Central memory CD4-positive, alpha-beta T cell (primary cell): ENCODE data around the gene PNMA8C.
A peak's percentile ranks its signal among the peaks of the same experiment; 100 is the strongest.

ENCODE experiments used
- DNase-seq: peaks from one replicate; pipeline ENCODE4 v3.0.0; 2022
- total RNA-seq, 3 experiments: gene quantifications; one replicate each; lab custom pipeline; 2026; lab: John Stamatoyannopoulos, UW

Gene PNMA8C
- 0 to 0.19 (median 0) reads per million in 3 experiments for total RNA-seq

DNA sequence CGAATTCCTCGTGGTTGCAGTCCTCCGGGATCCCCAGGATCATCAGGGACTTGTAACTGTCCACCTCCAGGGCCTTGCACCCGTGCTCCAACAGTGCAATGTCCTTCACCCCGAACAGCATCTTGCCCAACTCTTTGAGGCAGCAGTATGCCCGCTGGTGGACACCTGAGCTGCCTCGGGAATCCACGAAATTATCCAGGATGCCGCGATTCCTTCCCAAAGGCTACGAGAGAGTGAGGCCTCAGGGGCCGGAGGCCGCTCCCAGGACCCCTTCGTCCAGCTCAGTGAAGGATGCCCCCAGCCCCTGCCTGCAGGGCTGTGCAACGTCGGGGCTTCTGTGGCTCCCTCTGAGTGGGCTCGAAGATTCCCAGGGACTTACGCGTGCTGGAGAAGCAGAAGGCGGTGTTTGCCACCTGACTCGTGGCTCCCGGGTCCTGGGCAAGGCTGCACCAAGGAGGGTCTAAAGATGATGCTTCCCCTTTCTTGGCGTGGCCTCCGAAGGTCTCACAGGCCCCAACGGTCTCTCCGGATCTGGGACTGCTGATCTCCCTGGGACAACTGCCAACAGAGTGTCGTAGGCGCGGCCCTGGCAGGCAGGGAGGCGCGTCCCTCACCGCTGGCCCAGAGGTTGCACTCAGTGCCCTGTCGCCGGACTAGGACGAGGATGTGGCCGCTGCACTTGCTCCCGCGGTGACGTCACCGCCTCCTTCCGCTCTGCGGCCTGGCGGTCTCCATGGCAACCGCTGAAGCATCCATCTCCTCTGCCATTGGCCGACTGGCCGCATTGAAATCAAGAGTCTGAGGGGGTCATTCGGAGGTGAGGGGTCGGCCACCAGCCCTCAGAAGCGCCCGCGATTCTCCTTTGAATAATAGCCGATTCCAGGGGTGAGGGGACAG lies at the start of gene PNMA8C:
Gene PNMA8C, minus strand, starts transcription at position 698 of the 897 bp plus-strand sequence. Its CDS starts 577 bp downstream, at position 121.
- DNase-seq: peak; percentile 19

DNA sequence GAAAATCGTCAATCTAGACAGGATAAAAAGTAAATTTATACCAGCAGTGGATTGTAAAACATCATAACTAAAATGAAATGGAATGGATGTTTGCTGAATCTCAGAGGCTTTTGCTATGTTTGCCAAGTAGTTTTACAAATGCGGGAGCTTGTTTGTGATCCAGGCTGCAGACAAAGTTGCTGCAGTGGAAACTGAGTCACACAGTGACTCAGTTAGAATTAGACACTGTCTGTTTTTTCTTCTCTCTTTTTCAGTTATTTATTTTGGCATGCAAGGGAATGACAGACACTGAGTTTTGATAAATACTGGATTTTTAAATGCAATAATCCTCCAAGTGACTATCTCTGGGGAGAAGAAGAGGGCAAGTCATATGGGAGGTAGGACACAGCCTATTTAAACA lies 47.2 kb upstream of the PNMA8C start:
- no peak for DNase-seq

DNA sequence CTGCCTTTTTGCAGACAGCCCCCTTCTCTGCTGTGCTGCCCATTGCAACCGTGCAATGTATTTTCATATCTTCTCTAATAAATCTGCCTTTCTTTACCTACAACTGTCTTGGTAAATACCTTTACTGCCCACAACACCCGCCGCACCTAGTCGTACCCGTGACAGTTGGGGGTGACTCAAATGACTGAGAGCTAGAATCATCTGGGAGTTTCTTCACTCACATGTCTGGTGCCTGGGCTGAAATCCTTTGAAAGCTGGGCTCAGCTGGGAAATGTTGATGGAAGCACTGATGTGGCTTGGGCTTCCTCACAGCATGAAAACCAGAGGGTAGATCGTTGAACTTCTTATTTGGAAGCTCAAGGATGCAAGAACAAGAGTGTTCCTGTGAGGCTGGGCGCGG lies 45.5 kb upstream of the PNMA8C start:
- DNase-seq: no peak

DNA sequence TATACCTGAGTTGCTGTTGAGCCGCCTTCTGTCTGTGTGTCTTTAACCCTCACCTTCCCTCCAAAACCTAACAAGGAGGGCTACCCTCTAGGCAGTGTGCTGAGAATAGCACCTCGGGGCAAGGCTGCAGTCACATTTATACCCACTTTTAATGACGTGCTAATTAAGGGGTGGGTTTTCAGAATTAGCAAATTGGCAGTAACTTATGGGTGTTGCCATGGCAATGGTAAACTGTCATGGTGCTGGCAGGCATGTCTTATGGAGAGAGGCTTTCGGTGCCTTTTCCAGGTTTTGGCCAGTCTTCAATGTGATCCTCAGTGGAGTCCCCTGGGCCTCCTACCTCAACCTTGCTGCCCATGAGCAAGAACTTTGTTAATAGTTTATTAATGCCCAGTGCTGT lies 43.9 kb upstream of the PNMA8C start:
- DNase-seq: no peak

DNA sequence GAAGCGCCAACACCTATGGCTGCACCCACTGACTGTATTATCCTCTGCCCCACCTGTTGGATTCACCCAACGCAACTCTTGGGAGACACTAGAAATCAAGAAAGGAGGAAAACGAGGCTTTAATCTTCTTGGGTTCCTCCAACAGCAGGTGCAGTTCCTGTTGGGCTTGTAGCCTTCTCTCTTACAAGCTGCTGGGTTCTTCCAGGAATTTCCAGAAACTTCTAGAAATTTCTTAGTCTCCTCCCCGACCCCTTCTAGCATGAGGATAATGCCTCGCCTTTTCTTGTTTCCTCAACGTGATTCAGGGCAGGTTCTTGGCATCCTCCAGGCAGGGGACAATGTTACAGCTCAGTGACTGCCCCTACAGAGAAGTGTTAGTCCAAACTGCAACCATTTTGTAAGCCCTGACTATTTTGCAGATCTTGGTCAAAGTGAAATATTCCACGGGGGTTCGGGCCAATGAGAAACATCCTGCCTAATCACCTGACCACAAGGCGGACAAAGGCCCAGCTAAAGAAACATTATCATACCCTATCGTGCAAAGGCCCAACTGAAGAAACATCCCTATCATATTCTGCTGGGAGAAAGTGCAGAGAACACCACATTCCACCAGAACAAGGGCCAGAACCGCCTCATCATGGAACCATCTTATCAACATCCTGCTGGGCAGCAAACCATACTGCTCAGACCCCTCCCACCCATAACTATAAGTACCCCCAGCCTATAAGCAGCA lies 43.2 kb upstream of the PNMA8C start:
- DNase-seq: no peak

DNA sequence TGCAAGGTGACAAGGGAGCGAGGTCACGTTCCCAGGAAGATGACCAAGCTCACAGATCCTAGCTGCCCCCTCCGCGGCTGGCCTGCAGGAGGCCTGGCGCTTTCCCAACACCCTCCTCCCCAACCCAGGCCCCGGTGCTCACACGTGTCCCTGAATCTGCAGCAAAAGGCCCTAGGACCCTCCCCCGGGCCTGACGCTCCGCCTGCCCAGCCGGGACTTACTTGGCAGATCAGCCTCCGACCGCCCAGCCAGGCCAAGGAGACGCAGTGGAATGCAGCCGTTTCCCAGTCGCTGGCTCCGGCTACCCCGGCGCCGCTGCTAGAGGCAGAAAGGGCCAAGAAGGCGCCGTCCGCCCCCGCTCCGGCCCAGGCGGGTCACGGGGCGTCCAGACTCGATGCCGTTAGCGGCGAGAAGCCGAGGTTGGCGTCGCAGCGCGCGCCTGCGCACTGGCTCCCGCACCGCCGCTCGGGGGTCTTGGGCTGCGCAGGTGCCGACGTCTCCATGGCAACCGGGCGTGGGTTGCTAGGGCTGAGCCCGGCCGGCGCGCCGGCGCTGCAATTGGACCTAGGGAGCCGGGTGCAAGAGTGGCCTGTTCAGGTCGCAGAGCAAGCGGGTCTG lies 42.5 kb upstream of the PNMA8C start, which contains the start of gene PNMA8A:
Gene PNMA8A, minus strand, starts transcription at position 448 of the 618 bp plus-strand sequence. CDS start 528 bp downstream, outside the sequence.
- DNase-seq: no peak

DNA sequence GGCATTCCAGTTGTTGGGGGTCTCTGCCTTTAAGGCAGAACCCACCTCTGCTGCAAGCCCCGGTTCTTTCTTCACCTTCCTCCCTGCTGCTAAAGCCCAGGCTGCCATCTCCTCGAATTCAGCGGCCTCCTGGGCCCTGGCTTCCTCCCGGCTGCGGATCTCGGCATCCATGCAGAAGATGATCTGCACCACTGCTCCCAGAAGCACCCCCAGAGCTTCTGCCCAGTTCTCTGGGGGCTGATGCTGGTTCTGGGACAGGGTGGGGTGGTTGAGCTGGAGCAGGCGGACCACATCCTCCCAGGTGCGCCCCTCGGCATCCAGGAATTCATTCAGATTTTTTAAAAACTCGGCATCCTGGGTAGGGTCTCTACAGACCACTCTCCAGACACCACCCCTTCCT lies 41.6 kb upstream of the PNMA8C start:
- no peak for DNase-seq

DNA sequence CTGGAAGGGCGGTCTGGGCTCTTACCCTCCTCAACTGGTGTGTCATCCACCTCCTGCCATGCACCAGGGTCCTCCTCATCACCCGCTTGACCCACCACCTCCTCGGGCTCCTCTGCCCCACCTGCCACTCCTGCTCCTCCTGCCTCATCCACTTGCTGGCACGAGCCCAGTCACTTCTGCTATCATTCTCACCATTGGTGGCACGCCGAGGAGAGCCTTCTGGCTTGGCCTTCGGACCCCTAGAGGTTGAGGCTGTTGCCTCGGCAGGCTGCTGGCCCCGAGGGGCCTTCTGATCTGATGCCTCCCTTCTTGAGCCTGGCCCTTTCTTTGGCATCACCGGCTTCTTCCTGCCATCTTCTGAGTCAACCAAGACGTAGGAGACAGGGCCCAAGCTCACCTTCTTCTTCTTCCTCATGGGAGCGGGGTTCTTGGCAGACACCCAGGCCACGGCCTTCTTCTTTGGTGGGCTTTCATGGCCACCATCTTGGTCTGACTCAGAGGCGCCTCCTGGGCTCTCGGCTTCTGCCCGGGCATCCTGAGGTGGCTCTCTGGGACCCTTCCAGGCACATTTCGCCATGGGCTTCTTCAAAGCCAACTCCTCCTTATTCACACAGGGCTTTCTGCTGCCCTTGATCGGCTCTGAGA lies 40.9 kb upstream of the PNMA8C start:
- no peak for DNase-seq

DNA sequence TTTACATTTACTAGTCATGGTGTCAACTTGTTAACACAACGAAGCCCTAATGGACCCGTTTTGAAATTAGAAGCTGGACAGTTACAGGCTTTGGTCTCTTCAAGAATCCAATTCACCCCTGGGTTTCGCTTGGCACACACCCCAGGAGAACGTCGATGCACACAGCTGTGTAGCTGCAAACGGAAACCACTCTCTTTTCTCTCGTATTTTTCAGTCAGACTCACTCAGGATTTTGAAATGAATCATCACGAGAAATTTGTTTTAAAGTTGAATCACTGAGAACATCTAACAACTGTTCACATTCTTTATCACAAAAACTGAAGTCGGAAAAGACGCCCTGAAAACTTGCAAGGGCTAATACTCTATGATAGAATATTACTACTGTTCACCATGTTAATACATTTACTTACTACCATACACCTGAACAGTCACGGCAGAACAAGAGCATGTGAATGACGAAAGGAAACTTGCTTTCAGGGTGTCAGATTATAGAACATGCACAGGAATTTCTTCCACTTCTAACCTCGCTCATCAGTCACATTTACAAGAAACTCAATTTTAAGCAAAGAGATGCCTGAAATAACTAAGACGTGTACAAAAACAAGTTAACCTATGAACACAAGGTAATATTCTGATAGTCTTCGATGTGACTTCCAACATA lies 37.9 kb upstream of the PNMA8C start:
- no peak for DNase-seq

DNA sequence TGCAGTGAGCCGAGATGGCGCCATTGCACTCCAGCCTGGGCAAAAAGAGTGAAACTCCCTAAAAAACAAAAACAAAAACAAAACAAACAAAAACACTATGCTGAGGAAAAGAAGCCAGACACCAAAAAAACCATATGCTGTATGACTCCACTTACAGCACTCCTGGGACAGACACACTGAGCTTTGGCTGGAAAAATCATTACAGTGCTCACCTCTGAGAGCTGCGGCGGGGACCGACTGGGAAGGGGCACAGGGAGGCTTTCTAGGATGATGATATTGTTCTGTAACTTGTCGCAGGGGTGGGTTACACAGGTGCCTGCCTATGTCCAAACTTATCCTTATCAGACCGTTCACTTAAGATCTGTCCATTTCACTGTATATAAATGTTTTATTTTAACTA lies 34.8 kb upstream of the PNMA8C start:
- DNase-seq: no peak

DNA sequence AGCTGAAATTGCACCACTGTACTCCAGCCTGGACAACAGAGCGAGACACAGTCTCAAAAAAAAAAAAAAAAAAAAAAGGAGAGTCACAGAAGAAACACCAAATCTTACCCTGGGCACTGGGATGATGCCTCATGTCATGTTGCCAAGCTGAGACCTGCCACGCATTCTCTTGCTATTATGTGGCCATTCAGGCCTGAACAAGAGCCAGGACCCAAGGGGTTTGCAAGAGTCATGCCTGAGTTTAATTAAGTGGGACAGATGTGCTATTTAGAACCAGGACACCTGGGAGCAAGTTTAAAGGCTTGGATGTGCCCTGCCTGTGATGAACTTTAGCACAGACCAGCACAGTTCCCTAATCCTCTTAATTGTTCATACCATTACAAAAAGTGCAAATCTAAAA lies 32.8 kb upstream of the PNMA8C start:
- DNase-seq: no peak

DNA sequence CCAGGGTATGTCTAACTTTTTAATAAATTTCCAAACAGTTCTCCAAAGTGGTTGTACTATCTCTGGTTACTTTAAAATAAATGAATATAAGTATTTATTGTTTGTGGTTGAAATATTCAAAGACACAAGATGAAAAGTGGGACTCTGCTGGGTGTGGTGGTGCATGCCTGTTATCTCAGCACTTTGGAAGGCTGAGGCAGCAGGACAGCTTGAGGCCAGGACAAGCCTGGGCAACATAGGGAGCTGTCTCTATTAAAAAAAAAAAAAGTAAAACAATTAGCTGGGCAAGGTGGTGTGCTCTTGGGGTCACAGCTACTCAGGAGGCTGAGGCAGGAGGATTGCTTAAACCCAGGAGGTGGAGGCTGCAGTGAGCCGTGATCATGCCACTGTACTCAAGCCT lies 32.2 kb upstream of the PNMA8C start:
- no peak for DNase-seq

DNA sequence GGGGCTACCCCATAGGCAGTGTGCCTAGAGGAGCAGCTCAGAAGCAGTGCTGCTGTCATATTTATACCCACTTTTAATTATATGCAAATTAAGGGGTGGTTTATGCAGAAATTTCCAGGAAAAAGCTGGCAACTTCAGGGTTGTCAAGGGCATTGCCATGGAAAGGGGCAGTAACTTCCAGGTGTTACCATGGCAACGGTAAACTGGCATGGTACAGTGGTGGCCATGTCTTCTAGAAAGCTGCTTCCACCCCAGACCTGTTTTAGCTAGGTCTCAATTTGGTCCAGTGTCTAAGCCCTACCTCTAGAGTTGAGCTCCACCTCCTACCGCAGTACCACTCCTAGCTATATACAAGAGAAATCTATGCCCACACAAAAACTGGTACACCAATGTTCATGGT lies 31.3 kb upstream of the PNMA8C start:
- DNase-seq: no peak

DNA sequence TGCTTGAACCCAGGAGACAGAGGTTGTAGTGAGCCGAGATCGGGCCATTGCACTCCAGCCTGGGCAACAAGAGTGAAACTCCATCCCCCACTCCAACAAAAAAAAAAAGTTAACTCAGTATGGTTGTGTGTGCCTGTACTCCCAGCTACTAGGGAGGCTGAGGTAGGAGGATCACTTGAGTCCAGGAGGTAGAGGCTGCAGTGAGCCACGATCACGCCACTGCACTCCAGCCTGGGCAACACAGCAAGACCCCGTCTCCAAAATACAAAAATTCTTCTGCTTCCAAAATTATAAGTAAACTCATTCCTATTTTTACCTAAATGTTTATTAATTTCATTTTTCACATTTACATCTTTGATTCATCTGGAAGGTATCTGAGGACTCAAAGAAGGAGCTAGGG lies 28.2 kb upstream of the PNMA8C start:
- DNase-seq: no peak

DNA sequence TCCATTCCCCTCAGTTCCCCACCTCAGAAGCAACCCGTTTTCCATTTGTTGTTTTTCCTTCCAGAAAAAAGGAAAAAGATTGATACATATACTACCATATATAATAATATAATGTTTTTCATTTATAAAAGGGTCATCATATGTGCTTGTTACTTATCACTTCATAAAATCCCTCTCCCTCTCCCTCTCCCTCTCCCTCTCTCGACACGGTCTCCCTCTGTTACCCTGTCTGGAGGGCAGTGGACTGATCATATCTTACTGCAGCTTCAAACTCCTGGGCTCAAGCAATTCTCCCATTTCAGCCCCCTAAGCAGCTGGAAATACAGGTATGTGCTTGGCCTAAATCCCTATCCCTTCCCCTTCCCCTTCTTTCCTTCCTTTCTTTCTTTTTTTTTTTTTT lies 25.5 kb upstream of the PNMA8C start:
- DNase-seq: no peak

DNA sequence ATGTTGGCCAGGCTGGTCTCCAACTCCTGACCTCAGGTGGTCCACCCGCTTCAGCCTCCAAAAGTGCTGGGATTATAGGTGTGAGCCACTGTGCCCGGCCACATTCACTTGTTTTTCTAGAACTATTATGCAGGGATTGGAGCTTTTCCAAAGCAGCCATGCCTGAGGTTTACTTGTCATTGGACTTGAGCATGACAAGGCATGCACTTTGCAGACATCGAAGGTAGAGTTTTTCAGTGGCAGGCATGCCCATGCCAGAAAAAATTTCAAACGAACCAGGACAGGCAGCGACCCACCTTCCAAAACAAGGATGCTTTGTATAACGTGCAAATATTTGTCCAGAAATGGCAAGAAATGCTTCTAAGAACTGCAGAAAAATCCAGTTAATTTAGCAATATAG lies 24.9 kb upstream of the PNMA8C start:
- no peak for DNase-seq

DNA sequence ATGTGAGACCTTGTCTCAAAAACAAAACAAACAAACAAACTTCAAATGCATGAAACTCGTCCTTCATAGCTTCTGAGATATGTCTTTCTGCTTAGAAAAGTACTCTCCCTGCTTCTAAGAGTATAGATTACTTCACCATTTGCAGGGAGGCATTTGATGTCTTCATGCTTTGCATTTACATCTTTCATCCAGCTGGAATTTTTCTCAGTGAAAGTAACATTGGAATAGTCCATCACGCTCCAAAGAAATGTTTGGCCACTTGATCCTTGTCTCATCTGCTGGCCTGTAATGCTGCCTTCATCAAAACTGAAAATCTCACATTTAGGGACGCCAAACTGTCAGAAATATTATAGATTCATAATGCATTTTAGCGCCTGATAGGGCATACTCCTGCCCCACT lies 23.4 kb upstream of the PNMA8C start:
- DNase-seq: no peak

DNA sequence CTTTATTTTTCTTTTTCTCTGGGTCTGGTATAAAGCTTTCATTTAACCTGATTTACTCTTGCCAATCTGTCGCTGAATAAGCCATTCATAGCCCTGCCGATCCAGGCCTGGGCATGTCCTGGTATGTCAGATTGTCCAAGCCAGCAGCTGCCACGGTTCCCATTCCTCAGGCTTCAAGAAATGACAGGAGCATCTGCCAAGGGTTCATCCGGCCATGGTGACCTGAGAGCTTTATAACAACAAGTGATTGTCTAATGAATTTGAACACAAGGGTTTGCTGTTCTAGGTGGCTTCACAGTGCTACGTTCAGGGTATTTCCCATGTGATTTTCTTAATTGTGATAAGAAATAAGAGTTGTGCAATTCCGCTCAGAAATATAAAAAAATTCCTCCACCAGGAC lies 22.6 kb upstream of the PNMA8C start:
- no peak for DNase-seq

DNA sequence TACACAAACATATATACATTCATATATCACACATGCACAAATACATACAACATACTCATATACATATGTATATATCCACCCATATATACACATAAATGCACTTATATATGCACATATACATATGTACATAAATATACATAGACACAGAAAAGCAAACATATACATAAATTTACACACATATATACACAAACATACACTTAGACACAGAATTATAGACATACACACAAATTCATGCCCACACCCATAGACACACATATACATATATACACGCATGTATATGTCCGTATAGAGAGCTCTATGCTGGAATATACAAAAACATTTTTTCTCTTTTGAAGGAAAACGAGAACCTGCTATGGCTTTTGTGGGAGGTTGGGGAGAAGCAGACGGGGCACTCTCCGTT lies 22.0 kb upstream of the PNMA8C start:
- no peak for DNase-seq

DNA sequence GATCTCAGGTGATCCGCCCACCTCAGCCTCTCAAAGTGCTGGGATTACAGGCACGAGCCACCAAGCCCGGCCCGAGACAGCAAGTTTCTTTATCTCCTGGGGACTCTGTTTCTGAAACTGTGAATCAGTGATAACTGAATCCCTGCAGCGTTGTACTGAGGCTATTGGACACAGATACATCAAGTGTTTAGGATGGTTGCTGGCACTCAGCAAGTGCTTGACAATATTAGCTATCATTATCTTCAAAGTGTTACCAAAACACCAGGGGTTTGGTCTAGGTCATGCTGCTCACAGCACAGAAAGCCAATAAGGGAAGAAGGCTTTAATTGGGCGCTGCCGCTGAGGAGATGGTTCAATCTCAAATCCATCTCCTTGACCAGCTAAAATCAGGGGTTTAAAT lies 20.5 kb upstream of the PNMA8C start:
- DNase-seq: no peak

DNA sequence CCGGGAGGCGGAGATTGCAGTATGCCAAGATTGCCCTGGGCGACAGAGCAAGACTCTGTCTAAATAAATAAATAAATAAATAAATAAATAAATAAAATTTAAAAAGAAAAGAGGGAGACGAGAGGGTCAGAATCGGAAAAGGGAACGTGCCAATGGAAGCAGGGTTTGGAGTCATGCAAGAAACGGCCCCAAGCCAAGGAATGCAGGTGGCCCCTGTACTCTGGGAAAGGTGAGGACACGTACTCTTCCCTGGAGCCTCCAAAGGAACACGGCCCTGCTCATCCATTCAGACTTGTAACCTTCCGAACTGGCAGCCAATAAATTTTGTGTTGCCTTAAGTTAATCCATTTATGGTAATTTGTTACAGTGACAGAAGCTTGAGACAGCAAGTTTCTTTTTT lies 19.9 kb upstream of the PNMA8C start:
- no peak for DNase-seq

DNA sequence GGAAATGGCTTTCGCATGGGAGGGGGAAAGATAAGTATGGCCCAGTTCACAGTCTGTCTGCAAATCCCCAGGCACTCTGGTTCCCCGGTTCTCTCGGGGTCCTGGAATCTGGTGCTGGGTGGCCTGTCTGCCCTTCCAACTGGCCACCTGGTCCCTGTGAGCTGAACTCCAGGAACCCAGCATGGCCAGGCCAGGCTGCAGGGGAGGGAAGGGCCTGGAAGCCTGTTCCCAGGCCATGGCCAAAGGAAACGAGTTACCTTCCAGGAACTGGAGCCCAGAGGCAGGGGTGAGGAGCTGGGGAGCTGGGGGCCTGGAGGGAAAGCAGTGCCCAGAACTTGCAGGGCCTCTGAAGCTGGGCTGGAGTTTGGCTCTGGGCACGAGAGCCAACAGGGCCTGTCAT lies 19.1 kb upstream of the PNMA8C start:
- DNase-seq: no peak

DNA sequence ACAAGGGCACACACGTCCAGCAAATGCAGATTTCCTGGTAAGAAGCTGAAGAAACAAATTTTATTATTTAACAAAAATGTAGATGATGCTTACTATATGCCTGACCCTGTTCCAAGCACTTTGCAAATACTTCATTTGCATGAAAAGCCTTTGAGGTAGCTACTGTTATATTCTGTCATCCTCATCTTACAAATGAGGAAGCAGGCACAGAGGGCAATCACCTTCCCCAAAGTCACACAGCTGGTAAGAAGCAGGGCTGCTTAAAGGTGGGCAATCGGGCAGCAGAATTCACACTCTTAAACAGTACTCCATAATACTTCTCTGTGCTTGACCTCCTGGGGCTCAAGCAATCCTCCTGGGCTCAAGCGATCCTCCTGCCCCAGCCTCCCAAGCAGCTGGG lies 18.3 kb upstream of the PNMA8C start:
- no peak for DNase-seq
